Measurements from ENCODE around the gene ABO. TPM values are rescaled to one million over a fixed set of nuclear protein-coding genes. Genes with fewer than 3 reads are reported as not detected.
"Not testable (repeated sequence)": the region's sequence is repeated elsewhere in the genome, so short reads cannot be mapped to it uniquely, and the experiment has no call there.

Gene ABO
- polyA plus RNA-seq (ENCODE audit: insufficient read length in 3 of 3) = 10 to 100 TPM in 2 of 3 donors, 1 to 10 TPM in 1; 6.8 to 19.5 (median 18.7) TPM

- DNase-seq (ENCODE audit: low read depth in 3 of 3, low spot score in 2 of 3) = no peak
These were observed at the start of gene ABO for GRCh38 chr9:133275105-133276000. Gene ABO, minus strand, starts transcription at chr9:133275201.

GRCh38 chr9:133323991-133324703 is 49.1 kb upstream of the ABO start:
- no peak for DNase-seq (ENCODE audit: low read depth in 3 of 3, low spot score in 2 of 3)

- DNase-seq (ENCODE audit: low read depth in 3 of 3, low spot score in 2 of 3) = no peak
These were observed 48.2 kb upstream of the ABO start for GRCh38 chr9:133323211-133323610.

- no peak for DNase-seq (ENCODE audit: low read depth in 3 of 3, low spot score in 2 of 3)
These were observed 47.7 kb upstream of the ABO start for GRCh38 chr9:133322701-133323100.

GRCh38 chr9:133321411-133321935 is 46.5 kb upstream of the ABO start:
- no peak for DNase-seq (ENCODE audit: low read depth in 3 of 3, low spot score in 2 of 3)

GRCh38 chr9:133320421-133320881 is 45.5 kb upstream of the ABO start:
- DNase-seq (ENCODE audit: low read depth in 3 of 3, low spot score in 2 of 3) = no peak

- not testable (repeated sequence) for DNase-seq (ENCODE audit: low read depth in 3 of 3, low spot score in 2 of 3)
These were observed 42.5 kb upstream of the ABO start for GRCh38 chr9:133317551-133317950.

GRCh38 chr9:133315997-133316396 is 41.0 kb upstream of the ABO start:
- DNase-seq (ENCODE audit: low read depth in 3 of 3, low spot score in 2 of 3) = no peak

GRCh38 chr9:133309608-133310007 is 34.6 kb upstream of the ABO start:
- DNase-seq (ENCODE audit: low read depth in 3 of 3, low spot score in 2 of 3) = no peak

GRCh38 chr9:133307301-133307700 is 32.3 kb upstream of the ABO start:
- no peak for DNase-seq (ENCODE audit: low read depth in 3 of 3, low spot score in 2 of 3)

- DNase-seq (ENCODE audit: low read depth in 3 of 3, low spot score in 2 of 3) = no peak
These were observed 31.5 kb upstream of the ABO start for GRCh38 chr9:133306242-133307204.

- no peak for DNase-seq (ENCODE audit: low read depth in 3 of 3, low spot score in 2 of 3)
These were observed 30.7 kb upstream of the ABO start for GRCh38 chr9:133305731-133306130.

GRCh38 chr9:133304477-133305377 is 29.7 kb upstream of the ABO start:
- no peak for DNase-seq (ENCODE audit: low read depth in 3 of 3, low spot score in 2 of 3)

GRCh38 chr9:133304158-133304470 is 29.1 kb upstream of the ABO start:
- no peak for DNase-seq (ENCODE audit: low read depth in 3 of 3, low spot score in 2 of 3)

- DNase-seq (ENCODE audit: low read depth in 3 of 3, low spot score in 2 of 3) = no peak
These were observed 28.5 kb upstream of the ABO start for GRCh38 chr9:133303266-133304157.

GRCh38 chr9:133301253-133302230 is 26.5 kb upstream of the ABO start:
- no peak for DNase-seq (ENCODE audit: low read depth in 3 of 3, low spot score in 2 of 3)

- DNase-seq (ENCODE audit: low read depth in 3 of 3, low spot score in 2 of 3) = not testable (repeated sequence)
These were observed 25.0 kb upstream of the ABO start for GRCh38 chr9:133299996-133300395.
